Lower leg skin (tissue), 3 donors: ENCODE results near the gene CDS1.

Experiments used
- POLR2A ChIP-seq, 2 donors: fragments of 450-650 bp; IDR thresholded peaks; one replicate each; pipeline ENCODE4 v1.6.1; 2016 to 2017; ENCODE audit warnings: antibody characterized with exemption in 2 of 2, mild to moderate bottlenecking in 1 of 2, moderate library complexity in 1 of 2
- TF ChIP-seq, protein P1 (sequence below), 3 donors: fragments of 450-650 bp; IDR thresholded peaks; one replicate each; pipeline ENCODE4 v1.5.1; 2016; ENCODE audit warnings: antibody characterized with exemption in 3 of 3, mild to moderate bottlenecking in 3 of 3, moderate library complexity in 2 of 3

GRCh38 chr4:84623661-84624060 lies 40.7 kb downstream of the CDS1 start:
- no peak for TF ChIP-seq POLR2A (IDR thresholded peaks at IDR 0.05)
- TF ChIP-seq, protein P1, sequence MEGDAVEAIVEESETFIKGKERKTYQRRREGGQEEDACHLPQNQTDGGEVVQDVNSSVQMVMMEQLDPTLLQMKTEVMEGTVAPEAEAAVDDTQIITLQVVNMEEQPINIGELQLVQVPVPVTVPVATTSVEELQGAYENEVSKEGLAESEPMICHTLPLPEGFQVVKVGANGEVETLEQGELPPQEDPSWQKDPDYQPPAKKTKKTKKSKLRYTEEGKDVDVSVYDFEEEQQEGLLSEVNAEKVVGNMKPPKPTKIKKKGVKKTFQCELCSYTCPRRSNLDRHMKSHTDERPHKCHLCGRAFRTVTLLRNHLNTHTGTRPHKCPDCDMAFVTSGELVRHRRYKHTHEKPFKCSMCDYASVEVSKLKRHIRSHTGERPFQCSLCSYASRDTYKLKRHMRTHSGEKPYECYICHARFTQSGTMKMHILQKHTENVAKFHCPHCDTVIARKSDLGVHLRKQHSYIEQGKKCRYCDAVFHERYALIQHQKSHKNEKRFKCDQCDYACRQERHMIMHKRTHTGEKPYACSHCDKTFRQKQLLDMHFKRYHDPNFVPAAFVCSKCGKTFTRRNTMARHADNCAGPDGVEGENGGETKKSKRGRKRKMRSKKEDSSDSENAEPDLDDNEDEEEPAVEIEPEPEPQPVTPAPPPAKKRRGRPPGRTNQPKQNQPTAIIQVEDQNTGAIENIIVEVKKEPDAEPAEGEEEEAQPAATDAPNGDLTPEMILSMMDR (IDR thresholded peaks at IDR 0.05) = no peak
